LHCN-M2 (cell line): ENCODE results near the gene SGMS1. TPM values are rescaled to one million over a fixed set of nuclear protein-coding genes. Genes with fewer than 3 reads are reported as not detected.
"Not testable (repeated sequence)": the region's sequence is repeated elsewhere in the genome, so short reads cannot be mapped to it uniquely, and the experiment has no call there.

Experiments
- DNase-seq: peaks from one replicate; pipeline ENCODE4 v3.0.0-alpha.2; 2012; ENCODE audit warnings: low read depth
- polyA plus RNA-seq: library from polyadenylated mRNA; unstranded; fragments of >200 nt; gene quantifications from one replicate; pipeline ENCODE4 v1.2.1, GENCODE V29; 2012; ENCODE audit warnings: missing spikeins
- total RNA-seq: library from RNA; depleted of rRNA; stranded (reverse); fragments of >200 nt; gene quantifications from 2 replicates; pipeline ENCODE4 v1.2.3, GENCODE V29; 2014; rRNA removed

The SGMS1 gene
- total RNA-seq, result 32.4 and 32.6 TPM in 2 replicates
- 8.7 TPM for polyA plus RNA-seq

- peak; percentile 81 for DNase-seq
Observed at GRCh38 chr10:50623663-50624412, at the start of gene SGMS1. TSS of gene SGMS1 (minus strand) at chr10:50623956. CDS start at chr10:50344114, 279,842 bp downstream.

- not testable (repeated sequence) for DNase-seq
Observed at GRCh38 chr10:50672152-50672551, 48.4 kb upstream of the SGMS1 start.

- not testable (repeated sequence) for DNase-seq
Observed at GRCh38 chr10:50671645-50672044, 47.9 kb upstream of the SGMS1 start.

- not testable (repeated sequence) for DNase-seq
Observed at GRCh38 chr10:50669957-50670356, 46.2 kb upstream of the SGMS1 start.

GRCh38 chr10:50667353-50667752 is 43.6 kb upstream of the SGMS1 start:
- not testable (repeated sequence) for DNase-seq

- DNase-seq, result not testable (repeated sequence)
Observed at GRCh38 chr10:50662420-50662819, 38.7 kb upstream of the SGMS1 start.

GRCh38 chr10:50661563-50661962 is 37.8 kb upstream of the SGMS1 start:
- not testable (repeated sequence) for DNase-seq

GRCh38 chr10:50659865-50660730 is 36.3 kb upstream of the SGMS1 start:
- DNase-seq, result not testable (repeated sequence)

- not testable (repeated sequence) for DNase-seq
Observed at GRCh38 chr10:50659016-50659864, 35.5 kb upstream of the SGMS1 start.

- no peak for DNase-seq
Observed at GRCh38 chr10:50658165-50658564, 34.4 kb upstream of the SGMS1 start.

GRCh38 chr10:50653758-50654157 is 30.0 kb upstream of the SGMS1 start:
- DNase-seq, result no peak

- DNase-seq, result peak; percentile 16
Observed at GRCh38 chr10:50653142-50653541, 29.4 kb upstream of the SGMS1 start.

- DNase-seq, result no peak
Observed at GRCh38 chr10:50651808-50652207, 28.1 kb upstream of the SGMS1 start.

- DNase-seq, result no peak
Observed at GRCh38 chr10:50650481-50650880, 26.7 kb upstream of the SGMS1 start.

GRCh38 chr10:50648935-50649227 is 25.1 kb upstream of the SGMS1 start:
- DNase-seq, result no peak

GRCh38 chr10:50648089-50648934 is 24.6 kb upstream of the SGMS1 start:
- no peak for DNase-seq

- not testable (repeated sequence) for DNase-seq
Observed at GRCh38 chr10:50647350-50647749, 23.6 kb upstream of the SGMS1 start.

- no peak for DNase-seq
Observed at GRCh38 chr10:50645236-50645635, 21.5 kb upstream of the SGMS1 start.

- DNase-seq, result peak; percentile 45
Observed at GRCh38 chr10:50641626-50642025, 17.9 kb upstream of the SGMS1 start.

GRCh38 chr10:50640238-50640637 is 16.5 kb upstream of the SGMS1 start:
- DNase-seq, result no peak
